SK-N-SH (cell line): ENCODE results near the gene DGCR8. TPM values are rescaled to one million over a fixed set of nuclear protein-coding genes. Genes with fewer than 3 reads are reported as not detected.

Experiments
- CTCF ChIA-PET: fragments of 300-600, 350-600 bp; formaldehyde crosslinking; extraction: SDS; loops from one replicate; lab custom pipeline; 2021; lab: Yijun Ruan, JAX
- POLR2A ChIA-PET: fragments of 350-600 bp; sonication (Branson Sonifier 250); formaldehyde crosslinking; extraction: SDS; loops from one replicate; lab custom pipeline; 2020; ENCODE audit warnings: antibody characterized with exemption, inconsistent platforms; lab: Yijun Ruan, JAX
- DNase-seq: peaks from one replicate; pipeline ENCODE4 v3.0.0; 2012
- H2AFZ ChIP-seq: fragments of 200-600 bp; sonication (generic); 2 replicates; pipeline ENCODE4 v1.8.1; 2016; ENCODE audit warnings: antibody characterized with exemption, mild to moderate bottlenecking, low read depth
- H3F3A ChIP-seq: fragments of 200-600 bp; sonication (generic); replicated peaks from 2 replicates; pipeline ENCODE3; 2016; ENCODE audit warnings: antibody characterized with exemption, mild to moderate bottlenecking; ENCODE audit not compliant: insufficient read depth
- H3K27ac ChIP-seq, 2 experiments: fragments of 200-500 bp in 1 of 2; fragments of 200-600 bp in 1 of 2; sonication (Bioruptor generic) in 1 of 2; sonication (generic), shearing (Covaris generic) in 1 of 2; 2 replicates each; pipeline versions ENCODE4 v1.5.1 to v1.6.1; 2014 to 2016; ENCODE audit warnings: low read depth in 2 of 2, inconsistent platforms in 1 of 2, low read length in 1 of 2, mild to moderate bottlenecking in 1 of 2, mixed read lengths in 1 of 2
- H3K27me3 ChIP-seq: fragments of 200-600 bp; sonication (generic), shearing (Covaris generic); 2 replicates; pipeline ENCODE4 v1.6.1; 2016; ENCODE audit warnings: mixed run types; ENCODE audit not compliant: insufficient read depth
- H3K36me3 ChIP-seq, 2 experiments: fragments of 200-500 bp in 1 of 2; fragments of 200-600 bp in 1 of 2; sonication (Bioruptor generic) in 1 of 2; sonication (generic) in 1 of 2; replicated peaks in 1 of 2; 2 replicates each; pipeline versions ENCODE3 to v1.5.1; 2014 to 2016; ENCODE audit warnings: low read length in 1 of 2, mild to moderate bottlenecking in 1 of 2; ENCODE audit not compliant: insufficient read depth in 2 of 2, control insufficient read depth in 1 of 2
- H3K4me1 ChIP-seq, 2 experiments: fragments of 200-500 bp in 1 of 2; fragments of 200-600 bp in 1 of 2; sonication (Bioruptor generic) in 1 of 2; sonication (generic), shearing (Covaris generic) in 1 of 2; 2 replicates each; pipeline versions ENCODE4 v1.5.1 to v1.6.1; 2014 to 2016; ENCODE audit warnings: low read depth in 1 of 2, low read length in 1 of 2, mixed run types in 1 of 2; ENCODE audit not compliant: insufficient read depth in 2 of 2, control insufficient read depth in 1 of 2
- H3K4me2 ChIP-seq: fragments of 200-600 bp; sonication (generic), shearing (Covaris generic); 2 replicates; pipeline ENCODE4 v1.6.1; 2017; ENCODE audit warnings: mixed run types
- H3K4me3 ChIP-seq, 2 experiments: fragments of 200-500 bp in 1 of 2; fragments of 200-600 bp in 1 of 2; sonication (Bioruptor generic) in 1 of 2; sonication (generic), shearing (Covaris generic) in 1 of 2; 2 replicates each; pipeline versions ENCODE4 v1.5.1 to v1.8.1; 2014 to 2016; ENCODE audit warnings: low read depth in 2 of 2, inconsistent platforms in 1 of 2, low read length in 1 of 2, mild to moderate bottlenecking in 1 of 2, mixed read lengths in 1 of 2, moderate library complexity in 1 of 2
- H3K79me2 ChIP-seq: fragments of 200-600 bp; sonication (generic); 2 replicates; pipeline ENCODE4 v1.8.1; 2017; ENCODE audit warnings: mild to moderate bottlenecking; ENCODE audit not compliant: insufficient read depth
- H3K9ac ChIP-seq: fragments of 200-600 bp; sonication (generic); 2 replicates; pipeline ENCODE4 v1.6.1; 2017; ENCODE audit warnings: mixed run types
- H3K9me2 ChIP-seq: fragments of 200-600 bp; sonication (generic); 2 replicates; pipeline ENCODE4 v1.6.1; 2017; ENCODE audit warnings: mixed run types
- H3K9me3 ChIP-seq: fragments of 200-600 bp; sonication (generic); 2 replicates; pipeline ENCODE4 v1.6.1; 2017; ENCODE audit warnings: mixed run types, mild to moderate bottlenecking, moderate library complexity
- H4K20me1 ChIP-seq: fragments of 200-600 bp; sonication (generic); 2 replicates; pipeline ENCODE4 v1.6.1; 2017; ENCODE audit warnings: mild to moderate bottlenecking, mixed run types; ENCODE audit not compliant: insufficient read depth
- ELF1 ChIP-seq: IDR thresholded peaks from 2 replicates; pipeline ENCODE4 v1.4.0; 2012
- FOSL2 ChIP-seq: IDR thresholded peaks from 2 replicates; pipeline ENCODE4 v1.4.0; 2012; ENCODE audit warnings: low read depth, mild to moderate bottlenecking, moderate library complexity, borderline replicate concordance
- FOXM1 ChIP-seq: IDR thresholded peaks from 2 replicates; pipeline ENCODE4 v1.4.0; 2012; ENCODE audit warnings: low read depth, mild to moderate bottlenecking
- GABPA ChIP-seq: IDR thresholded peaks from 2 replicates; pipeline ENCODE4 v1.4.0; 2012; ENCODE audit warnings: low read depth, mild to moderate bottlenecking
- GATA2 ChIP-seq: sonication (generic); formaldehyde crosslinking; IDR thresholded peaks from 2 replicates; pipeline ENCODE4 v1.5.0; 2020; ENCODE audit warnings: mild to moderate bottlenecking, missing genetic modification reagents
- JUND ChIP-seq: IDR thresholded peaks from 2 replicates; pipeline ENCODE4 v1.4.0; 2012
- NFIC ChIP-seq: IDR thresholded peaks from 2 replicates; pipeline ENCODE4 v1.4.0; 2012; ENCODE audit warnings: borderline replicate concordance
- REST ChIP-seq: IDR thresholded peaks from 2 replicates; pipeline ENCODE4 v1.6.1; 2012; ENCODE audit warnings: mild to moderate bottlenecking, low read depth, low read length, moderate library complexity
- RFX5 ChIP-seq: IDR thresholded peaks from 2 replicates; pipeline ENCODE4 v1.6.1; 2012; ENCODE audit warnings: mild to moderate bottlenecking, improper control_type of control experiment, low read length
- TEAD4 ChIP-seq: IDR thresholded peaks from 2 replicates; pipeline ENCODE4 v1.4.0; 2012; ENCODE audit warnings: mild to moderate bottlenecking, borderline replicate concordance; ENCODE audit not compliant: insufficient read depth
- YY1 ChIP-seq: IDR thresholded peaks from 2 replicates; pipeline ENCODE4 v1.4.0; 2012; ENCODE audit warnings: low read depth, mild to moderate bottlenecking
- ZBTB33 ChIP-seq: IDR thresholded peaks from 2 replicates; pipeline ENCODE4 v1.4.0; 2012; ENCODE audit warnings: low read depth, borderline replicate concordance
- WGBS: methylation state at CpG from one replicate; pipeline ENCODE4 v1.1.6; 2017; ENCODE audit warnings: low lambda C conversion rate; 5-methylcytosine and 5-hydroxymethylcytosine counted together
- polyA plus RNA-seq, 3 experiments: library from polyadenylated mRNA; depleted of rRNA; stranded (reverse); fragments of >200 nt; gene quantifications; 2 replicates each; pipeline ENCODE4 v1.2.3, GENCODE V29; 2012

Gene DGCR8
- polyA plus RNA-seq, 1 of the 3 experiments (the other 2 are of a cell fraction), result 26.5 TPM

- no peak for TF ChIP-seq REST
Measured at GRCh38 chr22:20142711-20143621, 62.9 kb downstream of the DGCR8 start (continued).

- Histone ChIP-seq H3K36me3 (peaks cover 0 to 15% of the 10 kb centered on the region in 2 experiments), H3K9me2 (no peaks in the 10 kb centered on the region), H3K4me2 (no peak overlapping the region), H3F3A (no peaks in the 10 kb centered on the region), H4K20me1 (peaks cover 11% of the 10 kb centered on the region), H2AFZ (no peak overlapping the region), H3K27me3 (no peaks in the 10 kb centered on the region), H3K79me2 (peaks cover 9% of the 10 kb centered on the region; the same call in 1 of the 2 replicates)
- DNase-seq, result no peak
- 100% methylated on average over 6 of the region's 19 CpGs for WGBS
- TF ChIP-seq RFX5, result no peak
- no peak for TF ChIP-seq ELF1
- no peak for TF ChIP-seq TEAD4
- TF ChIP-seq YY1, result no peak
- TF ChIP-seq GATA2 (CRISPR knock-in tag), result no peak
- TF ChIP-seq FOXM1, result no peak
- TF ChIP-seq GABPA, result no peak
- no peak for TF ChIP-seq FOSL2
- no peak for TF ChIP-seq ZBTB33
- TF ChIP-seq NFIC, result no peak
- TF ChIP-seq JUND, result no peak
- TF ChIP-seq, all 33 proteins: peak for 0
- POLR2A ChIA-PET, result no interaction called here
- no peak overlapping the region for H3K4me3 ChIP-seq
- H3K4me1 ChIP-seq, result peaks cover 0 to 19% of the 10 kb centered on the region in 2 experiments; a peak in 1 of 4 replicates
- no peak overlapping the region for H3K9ac ChIP-seq
- no peak overlapping the region for H3K27ac ChIP-seq
- CTCF ChIA-PET, result interaction anchor here (1.1 kb wide), 1 partner anchor 10 kb away, joined by 7 read pairs; no protein-coding TSS in a partner anchor
- H3K9me3 ChIP-seq, result no peaks in the 10 kb centered on the region
Measured at GRCh38 chr22:20143883-20144665, 64.0 kb downstream of the DGCR8 start.
